Transverse colon (tissue), 4 donors: Measurements from ENCODE around the gene SAP30.

Source experiments
- CTCF ChIP-seq, 5 experiments: fragments of 200-600 bp in 3 of 5; fragments of 450-650 bp in 2 of 5; sonication (generic) in 3 of 5; IDR thresholded peaks; 1 replicate in 2 of 5; 2 replicates in 3 of 5; pipeline ENCODE4 v1.5.1; 2016 to 2017; ENCODE audit warnings: antibody characterized with exemption in 5 of 5, inconsistent platforms in 3 of 5, mild to moderate bottlenecking in 2 of 5, moderate library complexity in 1 of 5
- EP300 ChIP-seq: sonication (generic); formaldehyde crosslinking; IDR thresholded peaks from one replicate; pipeline ENCODE4 v1.6.1; 2017; ENCODE audit warnings: antibody characterized with exemption, low read depth
- POLR2A ChIP-seq: fragments of 450-650 bp; IDR thresholded peaks from one replicate; pipeline ENCODE4 v1.6.1; 2016; ENCODE audit warnings: antibody characterized with exemption, mild to moderate bottlenecking, moderate library complexity
- POLR2AphosphoS5 ChIP-seq, 3 donors: sonication (generic); formaldehyde crosslinking; IDR thresholded peaks; one replicate each; pipeline ENCODE4 v1.6.1; 2016; ENCODE audit warnings: antibody characterized with exemption in 3 of 3

DNA sequence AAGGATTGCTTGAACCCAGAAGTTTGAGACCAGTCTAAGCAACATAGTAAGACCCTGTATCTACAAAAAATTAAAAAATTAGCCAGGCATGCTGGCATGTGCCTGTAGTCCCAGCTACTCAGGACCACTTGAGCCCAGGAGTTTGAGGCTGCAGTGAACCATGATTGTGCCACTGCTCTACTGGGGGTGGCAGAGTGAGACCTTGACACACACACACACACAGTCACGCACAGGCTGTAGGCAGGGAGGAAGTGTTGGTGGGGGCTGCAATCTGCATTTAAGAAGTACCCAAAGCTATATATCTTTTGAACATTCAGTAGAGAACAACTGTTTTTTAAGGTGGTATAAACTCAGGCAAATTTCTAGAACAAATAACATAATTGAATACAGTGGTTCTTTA, 20.9 kb downstream of the SAP30 start:
- TF ChIP-seq CTCF (IDR thresholded peaks at IDR 0.05) = no peak
- no peak for TF ChIP-seq POLR2AphosphoS5 (IDR thresholded peaks at IDR 0.05)
- no peak for TF ChIP-seq POLR2A
- no peak for TF ChIP-seq EP300
